OCI-LY7 (cell line): ENCODE data around the gene TMEM50B. TPM values are rescaled to one million over a fixed set of nuclear protein-coding genes. Genes with fewer than 3 reads are reported as not detected.

Experiments used
- BruUV-seq: library from RNA; stranded (reverse); fragments of 400-500 nt; replicated peaks from 2 replicates; lab custom pipeline; 2021; lab: Mats Ljungman, UMichigan
- CTCF ChIA-PET: fragments of 300-600 bp; sonication (Branson Sonifier 250); formaldehyde crosslinking; loops from one replicate; lab custom pipeline; 2022; ENCODE audit warnings: antibody characterized with exemption; ENCODE audit not compliant: unreplicated experiment; lab: Charles Lee
- POLR2A ChIA-PET: fragments of 300-600 bp; sonication (Branson Sonifier 250); formaldehyde crosslinking; loops from one replicate; lab custom pipeline; 2022; ENCODE audit warnings: antibody characterized with exemption; lab: Charles Lee
- DNase-seq: peaks from one replicate; pipeline ENCODE4 v3.0.0-alpha.2; 2015; ENCODE audit warnings: low spot score
- H2AFZ ChIP-seq: fragments of 200-600 bp; sonication (generic), shearing (Covaris generic); 2 replicates; pipeline ENCODE4 v1.6.1; 2014; ENCODE audit warnings: mild to moderate bottlenecking, antibody characterized with exemption, low read length, moderate library complexity
- H3K27ac ChIP-seq: fragments of 200-600 bp; sonication (generic); 2 replicates; pipeline ENCODE4 v1.5.1; 2014; ENCODE audit warnings: mixed run types, low read depth, mild to moderate bottlenecking, moderate library complexity, low read length, inconsistent platforms; ENCODE audit not compliant: poor library complexity, severe bottlenecking
- H3K36me3 ChIP-seq: fragments of 200-600 bp; sonication (generic); 2 replicates; pipeline ENCODE4 v1.6.1; 2014; ENCODE audit warnings: mild to moderate bottlenecking, antibody characterized with exemption, low read length, moderate library complexity, mixed read lengths; ENCODE audit not compliant: insufficient read depth
- H3K4me1 ChIP-seq: fragments of 200-600 bp; sonication (generic); 2 replicates; pipeline ENCODE4 v1.5.1; 2014; ENCODE audit warnings: mild to moderate bottlenecking, low read length; ENCODE audit not compliant: insufficient read depth, poor library complexity, severe bottlenecking
- H3K4me2 ChIP-seq: fragments of 200-600 bp; sonication (generic); 2 replicates; pipeline ENCODE4 v1.6.1; 2014; ENCODE audit warnings: mild to moderate bottlenecking, low read length
- H3K4me3 ChIP-seq: fragments of 200-600 bp; sonication (generic); 2 replicates; pipeline ENCODE4 v1.5.1; 2014; ENCODE audit warnings: mild to moderate bottlenecking, low read depth, low read length; ENCODE audit not compliant: poor library complexity, severe bottlenecking
- H3K79me2 ChIP-seq: fragments of 200-600 bp; sonication (generic); 2 replicates; pipeline ENCODE4 v1.6.1; 2016; ENCODE audit warnings: low read depth, mild to moderate bottlenecking, low read length, moderate library complexity, mixed read lengths; ENCODE audit not compliant: insufficient read depth
- H3K9me2 ChIP-seq: fragments of 200-600 bp; sonication (generic); 2 replicates; pipeline ENCODE4 v1.6.1; 2016; ENCODE audit warnings: mild to moderate bottlenecking, low read length, mixed read lengths; ENCODE audit not compliant: insufficient read depth
- H3K9me3 ChIP-seq: fragments of 200-600 bp; sonication (generic); 2 replicates; pipeline ENCODE4 v1.6.1; 2014; ENCODE audit warnings: mild to moderate bottlenecking, mixed run types, low read length, mixed read lengths
- H4K20me1 ChIP-seq: fragments of 200-600 bp; sonication (generic); 2 replicates; pipeline ENCODE4 v1.6.1; 2014; ENCODE audit warnings: mild to moderate bottlenecking, antibody characterized with exemption, low read length, moderate library complexity, mixed read lengths; ENCODE audit not compliant: insufficient read depth
- CTCF ChIP-seq: fragments of 200-600 bp; sonication (generic); conservative IDR thresholded peaks from 2 replicates; pipeline ENCODE4 v1.5.1; 2014; ENCODE audit warnings: mild to moderate bottlenecking, antibody characterized with exemption, low read length, moderate library complexity, mixed read lengths
- EZH2phosphoT487 ChIP-seq: fragments of 200-600 bp; sonication (generic); IDR thresholded peaks from 2 replicates; pipeline ENCODE4 v1.6.1; 2018; ENCODE audit warnings: low read depth, borderline replicate concordance, mild to moderate bottlenecking, mixed run types, antibody characterized with exemption, low read length, moderate library complexity, mixed read lengths
- intact Hi-C: fragments of 100-400 bp; cut with micrococcal nuclease; formaldehyde crosslinking; loops from one replicate; pipeline ENCODE4 v1.10.0; 2022; ENCODE audit not compliant: unreplicated experiment
- total RNA-seq, 2 experiments: library from RNA; depleted of rRNA in 1 of 2; stranded (reverse); fragments of >200 nt in 1 of 2; shearing (Covaris generic) in 1 of 2; gene quantifications; 2 replicates each; pipeline ENCODE4 v1.2.3, GENCODE V29; 2014 to 2022

The TMEM50B gene
- total RNA-seq, 2 experiments from 2014 or later = 24.4 to 30.3 TPM

GRCh38 chr21:33512481-33512880 lies 32.7 kb upstream of the TMEM50B start:
- intact Hi-C loops = no loop called here
- no TSS peak for BruUV-seq
- POLR2A ChIA-PET = interaction anchor here (0.6 to 0.7 kb wide), 2 partner anchors 41 to 138 kb away, joined by 3 to 5 read pairs; no protein-coding TSS in a partner anchor

GRCh38 chr21:33511639-33512038 lies 31.9 kb upstream of the TMEM50B start:
- POLR2A ChIA-PET = interaction anchor here (0.6 to 0.7 kb wide), 2 partner anchors 27 to 90 kb away, joined by 3 read pairs; no protein-coding TSS in a partner anchor

More at GRCh38 chr21:33512481-33512880, 32.7 kb upstream of the TMEM50B start:
- Histone ChIP-seq H3K4me3 (no peak overlapping the region), H3K4me1 (no peaks in the 10 kb centered on the region), H3K4me2 (no peak overlapping the region), H3K9me3 (no peaks in the 10 kb centered on the region), H4K20me1 (no peaks in the 10 kb centered on the region), H3K36me3 (peaks cover 100% of the 10 kb centered on the region), H3K9me2 (no peaks in the 10 kb centered on the region), H2AFZ (no peak overlapping the region), H3K79me2 (no peaks in the 10 kb centered on the region), H3K27ac (no peak overlapping the region)
- TF ChIP-seq EZH2phosphoT487 = no peak
- no peak for TF ChIP-seq CTCF
- no peak for DNase-seq
- CTCF ChIA-PET = no interaction called here

More at GRCh38 chr21:33511639-33512038, 31.9 kb upstream of the TMEM50B start:
- Histone ChIP-seq H3K36me3 (peaks cover 100% of the 10 kb centered on the region), H3K79me2 (no peaks in the 10 kb centered on the region), H3K9me3 (no peaks in the 10 kb centered on the region), H3K4me1 (no peaks in the 10 kb centered on the region), H3K4me2 (no peak overlapping the region), H2AFZ (no peak overlapping the region), H3K4me3 (no peak overlapping the region), H3K9me2 (no peaks in the 10 kb centered on the region), H4K20me1 (no peaks in the 10 kb centered on the region), H3K27ac (no peak overlapping the region)
- intact Hi-C loops = no loop called here
- CTCF ChIA-PET = no interaction called here
- BruUV-seq = no TSS peak
- TF ChIP-seq EZH2phosphoT487 = no peak
- TF ChIP-seq CTCF = no peak
- no peak for DNase-seq
